IPS-NIHi7 (cell line): ENCODE measurements around the gene KLF6.

Source experiments
- DNase-seq: peaks from one replicate; pipeline ENCODE4 v3.0.0; 2012; ENCODE audit warnings: mixed read lengths; ENCODE audit errors: extremely low spot score

Gene KLF6

DNA sequence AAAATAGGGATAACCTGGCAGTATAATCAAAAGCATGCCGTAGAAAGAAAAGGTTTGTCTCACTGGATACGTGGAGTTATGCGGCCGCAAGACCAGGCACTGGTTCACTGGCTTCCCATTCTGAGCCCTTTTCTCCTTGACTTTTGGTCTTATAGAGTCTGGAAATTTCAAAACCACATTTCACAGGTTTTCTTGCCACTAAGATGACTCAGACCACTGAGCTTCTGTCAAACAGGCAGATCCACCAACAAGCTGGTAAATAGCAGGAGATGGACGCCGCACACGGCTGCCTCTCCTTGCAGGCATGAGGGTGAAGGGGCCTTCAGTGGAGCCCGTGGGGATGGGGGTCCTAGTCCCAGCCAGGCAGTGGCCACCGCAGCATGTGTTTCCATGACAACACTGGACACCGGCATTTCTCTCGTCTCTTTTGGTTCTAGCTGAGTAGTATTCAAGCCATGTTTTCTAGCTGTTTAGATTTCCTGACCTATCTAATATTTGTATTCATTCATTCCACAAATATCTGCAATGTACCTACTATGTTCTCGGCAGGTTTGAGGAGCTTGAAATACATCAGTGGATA is 55.5 kb downstream of the KLF6 start:
- DNase-seq, result no peak

DNA sequence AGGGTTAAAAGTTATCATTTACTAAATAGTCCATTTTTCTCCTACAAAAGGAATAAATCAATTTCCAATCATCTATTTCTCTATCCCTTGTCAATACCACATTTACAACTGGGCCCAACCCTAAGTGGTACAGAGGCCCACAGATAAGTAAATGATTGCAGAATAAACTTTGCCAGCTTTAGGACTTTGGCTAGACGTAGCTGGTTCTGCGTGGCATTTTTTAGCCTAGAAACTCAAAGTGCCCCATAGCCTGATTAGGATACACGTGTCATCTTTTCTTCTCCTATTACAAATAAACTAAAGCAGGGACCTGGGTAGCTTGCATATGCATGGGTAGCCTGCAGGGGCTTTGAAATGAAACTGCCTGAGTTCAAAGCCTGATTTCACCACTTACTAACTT is 56.4 kb downstream of the KLF6 start:
- no peak for DNase-seq

- no peak for DNase-seq
Measured at GRCh38 chr10:3727268-3727667, 57.7 kb downstream of the KLF6 start.
